ENCODE results near the gene MFAP5. TPM values are rescaled to one million over a fixed set of nuclear protein-coding genes. Genes with fewer than 3 reads are reported as not detected.
A peak's percentile ranks its signal among the peaks of the same experiment; 100 is the strongest.

MFAP5 gene
- polyA plus RNA-seq, 4 donors: 0.56 to 48.2 (median 1.4) TPM; not detected in 1

- no peaks in the 10 kb centered on the region for H3K36me3 ChIP-seq (ENCODE audit: control insufficient read depth in 3 of 3, insufficient read depth in 2 of 3, low read depth in 1 of 3, low read length in 3 of 3)
- peak within 1 kb of the TSS; percentile 91 to 98 (median 94) for H3K27ac ChIP-seq (ENCODE audit: low read depth in 1 of 3, low read length in 2 of 3)
- FAIRE-seq (no peak), DNase-seq (peak; percentile 66 to 91)
- H3K27me3 ChIP-seq (ENCODE audit: control insufficient read depth in 3 of 3, insufficient read depth in 3 of 3, low read length in 3 of 3): no peaks in the 10 kb centered on the region
- peak within 1 kb of the TSS; percentile 76 to 99 (median 89) for H3K4me3 ChIP-seq (ENCODE audit: low read depth in 1 of 3, low read length in 3 of 3)
- 0 to 1% (median 0%) methylated on average over 44 to 88 of the region's 88 CpGs for WGBS, 3 donors
- no peaks in the 10 kb centered on the region for H3K9me3 ChIP-seq (ENCODE audit: control insufficient read depth in 2 of 2, insufficient read depth in 1 of 2, low read depth in 1 of 2, low read length in 1 of 2)
- H3K4me1 ChIP-seq (ENCODE audit: control insufficient read depth in 3 of 3, insufficient read depth in 2 of 3, low read depth in 1 of 3, low read length in 2 of 3): peaks cover 0 to 19% (median 0%) of the 10 kb centered on the region in 3 donors
Observed at GRCh38 chr12:8697476-8698131, 35.0 kb upstream of the MFAP5 start, which contains the start of gene RIMKLB. Gene RIMKLB, plus strand, starts transcription at chr12:8697991. Its CDS starts 15,876 bp downstream, at chr12:8713867.

DNA sequence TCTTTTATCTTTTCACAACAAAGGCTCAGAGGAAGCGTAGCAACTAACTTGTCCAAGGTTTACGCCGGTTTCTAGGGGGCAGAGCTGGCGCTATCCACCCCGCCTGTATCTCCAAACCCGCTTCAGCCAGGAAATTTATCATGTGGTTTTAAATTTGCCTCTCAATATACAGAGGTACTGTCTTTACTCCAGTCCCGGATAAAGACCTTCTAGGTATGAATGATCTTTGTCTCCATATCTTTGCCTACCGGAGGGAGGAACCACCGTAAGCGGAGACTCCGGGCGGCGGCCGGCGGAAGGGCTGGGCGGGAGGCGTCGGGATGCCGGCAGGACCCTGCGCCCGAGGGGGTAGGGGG, 34.5 kb upstream of the MFAP5 start:
- Histone ChIP-seq H3K9me3 (ENCODE audit: control insufficient read depth in 2 of 2, insufficient read depth in 1 of 2, low read depth in 1 of 2, low read length in 1 of 2) (no peaks in the 10 kb centered on the region), H3K27me3 (ENCODE audit: control insufficient read depth in 3 of 3, insufficient read depth in 3 of 3, low read length in 3 of 3) (no peaks in the 10 kb centered on the region), H3K27ac (ENCODE audit: low read depth in 1 of 3, low read length in 2 of 3) (peak overlapping the region; percentile 87 to 98 (median 94)), H3K4me1 (ENCODE audit: control insufficient read depth in 3 of 3, insufficient read depth in 2 of 3, low read depth in 1 of 3, low read length in 2 of 3) (peaks cover 0 to 19% (median 0%) of the 10 kb centered on the region in 3 donors), H3K36me3 (ENCODE audit: control insufficient read depth in 3 of 3, insufficient read depth in 2 of 3, low read depth in 1 of 3, low read length in 3 of 3) (no peaks in the 10 kb centered on the region), H3K4me3 (ENCODE audit: low read depth in 1 of 3, low read length in 3 of 3) (peak overlapping the region; percentile 76 to 99 (median 87))
- WGBS, 3 donors: 0 to 1% (median 0%) methylated on average over 21 of the region's 21 CpGs
- DNase-seq (peak in 1 of 2 donors; percentile 52), FAIRE-seq (no peak)

GRCh38 chr12:8696442-8697090, 33.9 kb upstream of the MFAP5 start:
- Histone ChIP-seq H3K9me3 (ENCODE audit: control insufficient read depth in 2 of 2, insufficient read depth in 1 of 2, low read depth in 1 of 2, low read length in 1 of 2) (no peaks in the 10 kb centered on the region), H3K4me1 (ENCODE audit: control insufficient read depth in 3 of 3, insufficient read depth in 2 of 3, low read depth in 1 of 3, low read length in 2 of 3) (peaks cover 0 to 19% (median 0%) of the 10 kb centered on the region in 3 donors), H3K4me3 (ENCODE audit: low read depth in 1 of 3, low read length in 3 of 3) (peak overlapping the region; percentile 76 to 99 (median 87)), H3K27me3 (ENCODE audit: control insufficient read depth in 3 of 3, insufficient read depth in 3 of 3, low read length in 3 of 3) (no peaks in the 10 kb centered on the region), H3K27ac (ENCODE audit: low read depth in 1 of 3, low read length in 2 of 3) (peak overlapping the region; percentile 87 to 98 (median 94)), H3K36me3 (ENCODE audit: control insufficient read depth in 3 of 3, insufficient read depth in 2 of 3, low read depth in 1 of 3, low read length in 3 of 3) (no peaks in the 10 kb centered on the region)
- FAIRE-seq (no peak), DNase-seq (peak; percentile 71 to 87)
- WGBS, 3 donors: 11 to 27% (median 21%) methylated on average over 6 of the region's 6 CpGs

GRCh38 chr12:8695116-8695515, 32.5 kb upstream of the MFAP5 start:
- WGBS, 3 donors: 73 to 91% (median 84%) methylated on average over 9 to 10 of the region's 10 CpGs
- DNase-seq: no peak
- Histone ChIP-seq H3K27me3 (ENCODE audit: control insufficient read depth in 3 of 3, insufficient read depth in 3 of 3, low read length in 3 of 3) (no peaks in the 10 kb centered on the region), H3K9me3 (ENCODE audit: control insufficient read depth in 2 of 2, insufficient read depth in 1 of 2, low read depth in 1 of 2, low read length in 1 of 2) (no peaks in the 10 kb centered on the region), H3K4me1 (ENCODE audit: control insufficient read depth in 3 of 3, insufficient read depth in 2 of 3, low read depth in 1 of 3, low read length in 2 of 3) (peaks cover 0 to 19% (median 0%) of the 10 kb centered on the region in 3 donors), H3K27ac (ENCODE audit: low read depth in 1 of 3, low read length in 2 of 3) (no peak overlapping the region), H3K4me3 (ENCODE audit: low read depth in 1 of 3, low read length in 3 of 3) (no peak overlapping the region), H3K36me3 (ENCODE audit: control insufficient read depth in 3 of 3, insufficient read depth in 2 of 3, low read depth in 1 of 3, low read length in 3 of 3) (no peaks in the 10 kb centered on the region)
- FAIRE-seq: no peak

DNA sequence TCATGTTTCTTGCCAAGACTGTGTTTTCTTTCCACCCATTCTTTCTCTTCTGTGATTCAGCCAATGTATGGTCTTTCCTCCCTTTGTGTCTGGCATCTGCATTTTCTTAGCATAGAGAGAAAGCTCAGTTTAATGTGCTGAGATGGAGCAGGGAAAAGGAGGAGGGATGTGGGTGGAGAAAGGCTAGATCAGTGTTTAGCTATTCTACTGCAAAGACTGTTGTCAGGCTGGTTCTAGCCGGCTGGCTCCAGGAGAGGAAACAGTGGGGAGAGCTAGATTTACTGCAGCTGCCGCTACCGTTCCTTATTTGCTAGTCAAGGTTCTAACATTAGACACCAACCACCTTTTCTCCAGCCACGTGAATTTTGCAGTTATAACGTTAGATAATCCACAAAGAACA, 29.9 kb upstream of the MFAP5 start:
- Histone ChIP-seq H3K9me3 (ENCODE audit: control insufficient read depth in 2 of 2, insufficient read depth in 1 of 2, low read depth in 1 of 2, low read length in 1 of 2) (no peaks in the 10 kb centered on the region), H3K36me3 (ENCODE audit: control insufficient read depth in 3 of 3, insufficient read depth in 2 of 3, low read depth in 1 of 3, low read length in 3 of 3) (no peaks in the 10 kb centered on the region), H3K27ac (ENCODE audit: low read depth in 1 of 3, low read length in 2 of 3) (peak overlapping the region in 1 of 3 donors; percentile 48), H3K4me1 (ENCODE audit: control insufficient read depth in 3 of 3, insufficient read depth in 2 of 3, low read depth in 1 of 3, low read length in 2 of 3) (peaks cover 0 to 19% (median 0%) of the 10 kb centered on the region in 3 donors), H3K27me3 (ENCODE audit: control insufficient read depth in 3 of 3, insufficient read depth in 3 of 3, low read length in 3 of 3) (no peaks in the 10 kb centered on the region), H3K4me3 (ENCODE audit: low read depth in 1 of 3, low read length in 3 of 3) (no peak overlapping the region)
- WGBS, 3 donors: 6 to 9% (median 7%) methylated on average over 5 of the region's 5 CpGs
- peak in 1 of 2 donors; percentile 57 for DNase-seq
- FAIRE-seq: no peak

DNA sequence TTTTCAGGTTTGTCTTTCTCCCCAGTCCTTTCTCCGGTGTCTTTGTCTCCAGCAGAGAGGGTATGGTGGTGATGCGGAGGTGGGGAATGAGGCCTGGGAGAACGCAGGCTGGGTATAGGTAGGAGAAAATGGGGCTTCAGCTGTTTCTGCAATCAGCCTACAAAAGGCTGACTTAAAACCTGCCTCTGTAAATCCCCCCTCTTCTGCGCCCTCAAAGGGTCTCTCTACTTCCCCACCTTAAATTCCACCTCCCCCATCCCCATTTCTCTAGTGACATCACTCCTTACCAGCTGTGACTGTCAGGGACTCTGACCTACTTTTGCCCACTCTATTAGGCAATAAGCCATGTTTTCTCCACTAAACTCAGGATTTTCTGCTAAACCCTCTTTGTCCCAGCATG, 27.1 kb upstream of the MFAP5 start:
- H3K27me3 ChIP-seq (ENCODE audit: control insufficient read depth in 3 of 3, insufficient read depth in 3 of 3, low read length in 3 of 3): no peaks in the 10 kb centered on the region
- DNase-seq (no peak), FAIRE-seq (no peak)
- H3K4me3 ChIP-seq (ENCODE audit: low read depth in 1 of 3, low read length in 3 of 3): no peak overlapping the region
- WGBS, 3 donors: 90 to 94% (median 93%) methylated on average over 4 of the region's 4 CpGs
- peaks cover 0 to 8% (median 0%) of the 10 kb centered on the region in 3 donors for H3K4me1 ChIP-seq (ENCODE audit: control insufficient read depth in 3 of 3, insufficient read depth in 2 of 3, low read depth in 1 of 3, low read length in 2 of 3)
- H3K36me3 ChIP-seq (ENCODE audit: control insufficient read depth in 3 of 3, insufficient read depth in 2 of 3, low read depth in 1 of 3, low read length in 3 of 3): no peaks in the 10 kb centered on the region
- no peaks in the 10 kb centered on the region for H3K9me3 ChIP-seq (ENCODE audit: control insufficient read depth in 2 of 2, insufficient read depth in 1 of 2, low read depth in 1 of 2, low read length in 1 of 2)
- no peak overlapping the region for H3K27ac ChIP-seq (ENCODE audit: low read depth in 1 of 3, low read length in 2 of 3)

DNA sequence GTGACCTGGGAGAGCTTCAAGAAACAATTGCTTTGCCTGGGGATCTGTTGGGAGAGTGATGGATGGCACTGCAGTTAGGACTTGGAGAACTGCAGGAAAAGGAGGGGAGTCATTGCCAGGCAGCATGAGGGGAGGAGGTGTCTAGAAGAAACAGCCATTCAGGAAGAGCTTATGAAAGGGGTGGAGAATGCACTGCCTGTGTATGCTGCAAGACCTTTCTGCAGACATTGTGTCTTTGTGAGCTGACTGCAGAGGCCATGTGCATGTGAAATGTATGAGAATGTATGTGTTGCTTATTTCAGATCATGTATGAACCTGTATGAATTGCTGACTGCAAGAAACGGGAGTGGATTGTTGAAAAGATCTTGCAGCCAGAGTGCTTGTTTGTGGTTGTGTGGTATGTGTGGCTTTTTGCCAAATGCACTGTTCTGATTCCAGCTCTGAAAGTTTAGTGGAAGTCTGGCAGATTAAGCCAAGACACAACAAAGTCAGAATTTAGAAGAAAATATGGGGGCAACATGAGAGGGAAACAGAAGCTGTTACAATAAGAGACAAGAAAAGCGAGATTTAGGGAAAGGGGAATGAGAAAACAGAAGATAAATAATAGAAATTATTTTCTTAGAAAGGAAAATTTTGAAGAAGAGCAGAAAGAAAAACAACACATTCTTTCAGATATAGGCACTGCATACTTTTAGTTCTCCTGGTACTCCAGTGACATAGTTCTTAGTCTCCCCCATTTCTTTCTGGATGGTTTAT, 25.4 kb upstream of the MFAP5 start:
- 36 to 42% (median 38%) methylated on average over 2 of the region's 2 CpGs for WGBS, 3 donors
- Histone ChIP-seq H3K4me1 (ENCODE audit: control insufficient read depth in 3 of 3, insufficient read depth in 2 of 3, low read depth in 1 of 3, low read length in 2 of 3) (peaks cover 0 to 8% (median 0%) of the 10 kb centered on the region in 3 donors), H3K27me3 (ENCODE audit: control insufficient read depth in 3 of 3, insufficient read depth in 3 of 3, low read length in 3 of 3) (no peaks in the 10 kb centered on the region), H3K9me3 (ENCODE audit: control insufficient read depth in 2 of 2, insufficient read depth in 1 of 2, low read depth in 1 of 2, low read length in 1 of 2) (no peaks in the 10 kb centered on the region), H3K36me3 (ENCODE audit: control insufficient read depth in 3 of 3, insufficient read depth in 2 of 3, low read depth in 1 of 3, low read length in 3 of 3) (no peaks in the 10 kb centered on the region), H3K4me3 (ENCODE audit: low read depth in 1 of 3, low read length in 3 of 3) (no peak overlapping the region), H3K27ac (ENCODE audit: low read depth in 1 of 3, low read length in 2 of 3) (peak overlapping the region in 1 of 3 donors; percentile 54)
- DNase-seq (peak; percentile 31 to 53), FAIRE-seq (no peak)

GRCh38 chr12:8685051-8685450, 22.4 kb upstream of the MFAP5 start:
- DNase-seq (no peak), FAIRE-seq (no peak)
- no peak overlapping the region for H3K27ac ChIP-seq (ENCODE audit: low read depth in 1 of 3, low read length in 2 of 3)
- H3K4me1 ChIP-seq (ENCODE audit: control insufficient read depth in 3 of 3, insufficient read depth in 2 of 3, low read depth in 1 of 3, low read length in 2 of 3): peaks cover 0 to 16% (median 0%) of the 10 kb centered on the region in 3 donors
- no peaks in the 10 kb centered on the region for H3K9me3 ChIP-seq (ENCODE audit: control insufficient read depth in 2 of 2, insufficient read depth in 1 of 2, low read depth in 1 of 2, low read length in 1 of 2)
- H3K4me3 ChIP-seq (ENCODE audit: low read depth in 1 of 3, low read length in 3 of 3): no peak overlapping the region
- WGBS, 3 donors: 85 to 86% (median 86%) methylated on average over 2 of the region's 2 CpGs
- H3K36me3 ChIP-seq (ENCODE audit: control insufficient read depth in 3 of 3, insufficient read depth in 2 of 3, low read depth in 1 of 3, low read length in 3 of 3): no peaks in the 10 kb centered on the region
- H3K27me3 ChIP-seq (ENCODE audit: control insufficient read depth in 3 of 3, insufficient read depth in 3 of 3, low read length in 3 of 3): no peaks in the 10 kb centered on the region

Measured in small intestine (tissue), 7 donors.